ENCODE data around the gene GPR158. TPM values are rescaled to one million over a fixed set of nuclear protein-coding genes. Genes with fewer than 3 reads are reported as not detected.

The GPR158 gene
- total RNA-seq, 1 experiment from 2014 or later: not detected

GRCh38 chr10:25393621-25394020 is 218.8 kb downstream of the GPR158 start:
- H3K9me3 Mint-ChIP-seq (ENCODE audit: unreplicated experiment): no peaks in the 10 kb centered on the region
- no peak for TF ChIP-seq CTCF (IDR thresholded peaks at IDR 0.05; ENCODE audit: unreplicated experiment)

DNA sequence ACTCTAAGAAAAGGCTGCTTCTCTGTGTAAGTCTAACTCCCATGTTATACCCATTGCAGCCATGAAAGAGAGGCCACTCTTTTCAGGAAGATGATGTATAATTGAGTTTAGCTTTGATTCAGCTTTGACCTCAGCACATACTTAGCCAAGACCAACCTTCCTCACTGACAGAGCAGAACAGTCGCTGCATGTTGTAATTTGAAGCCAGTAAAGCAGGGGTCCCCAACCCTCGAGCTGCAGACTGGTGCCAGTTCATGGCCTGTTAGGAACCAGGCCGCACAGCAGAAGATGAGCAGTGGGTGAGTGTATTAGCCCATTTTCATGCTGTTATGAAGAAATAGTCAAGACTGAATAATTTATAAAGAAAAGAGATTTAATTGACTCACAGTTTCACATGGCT is 223.9 kb downstream of the GPR158 start:
- ChIA-PET POLR2A (no interaction called here), CTCF (no interaction called here)
- H3K36me3 Mint-ChIP-seq (ENCODE audit: insufficient read depth, unreplicated experiment): no peaks in the 10 kb centered on the region
- no TSS peak for BruUV-seq (replicated peaks)
- peaks cover 30% of the 10 kb centered on the region for H3K27me3 Mint-ChIP-seq (ENCODE audit: insufficient read depth, unreplicated experiment)
- no peaks in the 10 kb centered on the region for H3K4me1 Mint-ChIP-seq (ENCODE audit: insufficient read depth, unreplicated experiment)
- no peak for DNase-seq (ENCODE audit: unreplicated experiment)
- H3K4me3 Mint-ChIP-seq (ENCODE audit: unreplicated experiment): no peak overlapping the region
- H3K9me3 Mint-ChIP-seq (ENCODE audit: unreplicated experiment): no peaks in the 10 kb centered on the region
- H3K27ac Mint-ChIP-seq (ENCODE audit: low read depth, unreplicated experiment): no peak overlapping the region
- no peak for TF ChIP-seq CTCF (IDR thresholded peaks at IDR 0.05; ENCODE audit: unreplicated experiment)
- intact Hi-C loops (cut with micrococcal nuclease): no loop called here

More at GRCh38 chr10:25393621-25394020, 218.8 kb downstream of the GPR158 start:
- Mint-ChIP-seq H3K4me3 (ENCODE audit: unreplicated experiment) (no peak overlapping the region), H3K27me3 (ENCODE audit: insufficient read depth, unreplicated experiment) (no peaks in the 10 kb centered on the region), H3K36me3 (ENCODE audit: insufficient read depth, unreplicated experiment) (no peaks in the 10 kb centered on the region), H3K4me1 (ENCODE audit: insufficient read depth, unreplicated experiment) (no peaks in the 10 kb centered on the region), H3K27ac (ENCODE audit: low read depth, unreplicated experiment) (no peak overlapping the region)
- intact Hi-C loops (cut with micrococcal nuclease): no loop called here
- no peak for DNase-seq (ENCODE audit: unreplicated experiment)
- BruUV-seq (replicated peaks): no TSS peak
- CTCF ChIA-PET: no interaction called here
- POLR2A ChIA-PET: no interaction called here

DNA sequence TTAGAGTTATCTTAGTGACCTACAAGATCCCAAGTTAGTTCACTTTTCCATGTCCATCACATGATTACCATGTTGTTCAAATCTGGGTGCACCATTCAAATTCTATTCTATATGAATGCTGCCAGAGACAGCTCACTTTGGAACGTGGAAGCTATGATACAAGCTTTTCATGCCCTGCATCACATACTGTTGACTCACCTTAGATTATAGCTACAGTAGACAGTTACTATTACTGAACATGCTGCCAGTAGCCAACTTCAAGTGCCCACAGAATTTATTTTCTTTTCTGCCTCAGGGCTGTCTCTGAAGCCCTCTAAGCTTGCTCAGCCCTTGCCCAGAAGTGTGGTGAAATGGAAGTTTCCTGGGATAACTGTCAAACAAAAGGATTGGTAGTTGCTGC is 231.1 kb downstream of the GPR158 start:
- Mint-ChIP-seq H3K27me3 (ENCODE audit: insufficient read depth, unreplicated experiment) (peaks cover 54% of the 10 kb centered on the region), H3K36me3 (ENCODE audit: insufficient read depth, unreplicated experiment) (no peaks in the 10 kb centered on the region), H3K4me1 (ENCODE audit: insufficient read depth, unreplicated experiment) (no peaks in the 10 kb centered on the region), H3K4me3 (ENCODE audit: unreplicated experiment) (no peak overlapping the region), H3K9me3 (ENCODE audit: unreplicated experiment) (no peaks in the 10 kb centered on the region), H3K27ac (ENCODE audit: low read depth, unreplicated experiment) (no peak overlapping the region)
- ChIA-PET POLR2A (no interaction called here), CTCF (interaction anchor here (0.6 kb wide), 2 partner anchors 205 to 274 kb away, joined by 3 to 6 read pairs; no protein-coding TSS in a partner anchor)
- no peak for DNase-seq (ENCODE audit: unreplicated experiment)
- TF ChIP-seq CTCF (IDR thresholded peaks at IDR 0.05; ENCODE audit: unreplicated experiment): no peak
- intact Hi-C loops (cut with micrococcal nuclease): no loop called here
- no TSS peak for BruUV-seq (replicated peaks)

DNA sequence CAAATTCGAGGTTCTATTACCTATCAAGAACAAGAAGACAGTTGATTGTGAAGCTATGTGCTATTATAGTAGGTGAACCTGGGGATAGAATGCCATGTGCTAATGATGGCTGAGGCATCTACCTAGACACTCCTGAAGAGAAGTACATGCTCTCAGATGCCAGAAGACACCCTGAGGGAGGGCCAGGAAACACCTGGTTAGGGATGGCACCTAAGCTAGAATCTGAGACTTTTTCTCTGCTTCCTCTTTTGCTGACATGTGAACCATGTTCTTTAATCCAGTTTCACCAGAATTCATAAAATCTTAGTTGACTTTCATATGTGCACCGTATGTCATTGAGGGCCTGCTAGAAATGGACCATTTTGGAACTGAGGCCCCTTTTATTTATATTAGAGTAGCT is 242.8 kb downstream of the GPR158 start:
- Mint-ChIP-seq H3K4me3 (ENCODE audit: unreplicated experiment) (no peak overlapping the region), H3K27ac (ENCODE audit: low read depth, unreplicated experiment) (no peak overlapping the region), H3K36me3 (ENCODE audit: insufficient read depth, unreplicated experiment) (no peaks in the 10 kb centered on the region), H3K4me1 (ENCODE audit: insufficient read depth, unreplicated experiment) (no peaks in the 10 kb centered on the region), H3K9me3 (ENCODE audit: unreplicated experiment) (no peaks in the 10 kb centered on the region), H3K27me3 (ENCODE audit: insufficient read depth, unreplicated experiment) (peaks cover 11% of the 10 kb centered on the region)
- CTCF ChIA-PET: no interaction called here
- TF ChIP-seq CTCF (IDR thresholded peaks at IDR 0.05; ENCODE audit: unreplicated experiment): no peak
- no peak for DNase-seq (ENCODE audit: unreplicated experiment)
- intact Hi-C loops (cut with micrococcal nuclease): no loop called here
- POLR2A ChIA-PET: no interaction called here
- no TSS peak for BruUV-seq (replicated peaks)

Data from MCF 10A (cell line).